VCaP (cell line): ENCODE measurements around the gene CDH3.

Experiments used
- H3K27ac ChIP-seq: fragments of 450-650 bp; 2 replicates; pipeline ENCODE4 v1.5.1; 2017
- TF ChIP-seq, protein P1 (sequence below): fragments of 450-650 bp; conservative IDR thresholded peaks from 2 replicates; pipeline ENCODE4 v1.5.1; 2017; ENCODE audit warnings: mild to moderate bottlenecking, moderate library complexity

CDH3 gene

DNA sequence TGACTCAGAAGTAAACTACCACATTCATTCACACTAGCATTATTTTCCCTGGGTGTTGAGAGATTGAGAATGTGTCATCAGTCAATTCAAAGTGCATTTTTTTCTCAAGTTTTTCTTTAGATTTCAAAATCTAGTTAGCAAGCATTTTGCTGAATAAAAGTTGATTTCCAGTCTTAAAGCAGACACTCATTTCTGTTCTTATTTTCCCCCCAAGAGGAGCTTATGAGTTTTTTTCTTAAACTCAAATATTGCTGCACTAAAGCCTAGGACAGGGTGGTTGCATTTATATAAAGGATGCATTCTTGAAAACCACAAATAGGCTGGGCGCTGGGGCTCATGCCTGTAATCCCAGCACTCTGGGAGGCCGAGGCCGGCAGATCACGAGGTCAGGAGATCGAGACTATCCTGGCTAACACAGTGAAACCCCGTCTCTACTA is 15.3 kb downstream of the CDH3 start:
- H3K27ac ChIP-seq = no peak overlapping the region
- TF ChIP-seq, protein P1, sequence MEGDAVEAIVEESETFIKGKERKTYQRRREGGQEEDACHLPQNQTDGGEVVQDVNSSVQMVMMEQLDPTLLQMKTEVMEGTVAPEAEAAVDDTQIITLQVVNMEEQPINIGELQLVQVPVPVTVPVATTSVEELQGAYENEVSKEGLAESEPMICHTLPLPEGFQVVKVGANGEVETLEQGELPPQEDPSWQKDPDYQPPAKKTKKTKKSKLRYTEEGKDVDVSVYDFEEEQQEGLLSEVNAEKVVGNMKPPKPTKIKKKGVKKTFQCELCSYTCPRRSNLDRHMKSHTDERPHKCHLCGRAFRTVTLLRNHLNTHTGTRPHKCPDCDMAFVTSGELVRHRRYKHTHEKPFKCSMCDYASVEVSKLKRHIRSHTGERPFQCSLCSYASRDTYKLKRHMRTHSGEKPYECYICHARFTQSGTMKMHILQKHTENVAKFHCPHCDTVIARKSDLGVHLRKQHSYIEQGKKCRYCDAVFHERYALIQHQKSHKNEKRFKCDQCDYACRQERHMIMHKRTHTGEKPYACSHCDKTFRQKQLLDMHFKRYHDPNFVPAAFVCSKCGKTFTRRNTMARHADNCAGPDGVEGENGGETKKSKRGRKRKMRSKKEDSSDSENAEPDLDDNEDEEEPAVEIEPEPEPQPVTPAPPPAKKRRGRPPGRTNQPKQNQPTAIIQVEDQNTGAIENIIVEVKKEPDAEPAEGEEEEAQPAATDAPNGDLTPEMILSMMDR = no peak

DNA sequence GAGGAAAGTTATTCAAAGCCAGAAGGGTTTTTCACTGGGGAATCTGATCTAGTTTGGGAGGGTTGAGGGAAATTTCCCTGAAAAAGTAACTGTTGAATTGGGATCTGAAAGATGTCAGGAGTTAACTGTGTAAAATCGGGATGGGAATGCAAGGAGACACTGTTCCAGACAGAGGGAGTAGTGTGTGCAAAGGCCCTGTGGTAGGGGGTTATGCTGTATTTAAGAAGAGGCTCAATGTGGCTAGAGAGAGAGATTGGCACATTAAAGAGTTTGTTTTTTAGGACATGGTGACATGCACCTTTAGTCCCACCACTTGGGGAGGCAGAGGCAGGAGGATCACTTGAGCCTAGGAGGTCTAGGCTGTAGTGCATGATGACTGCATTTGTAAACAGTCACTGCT is 16.9 kb downstream of the CDH3 start:
- H3K27ac ChIP-seq = no peak overlapping the region
- TF ChIP-seq, protein P1 = no peak

DNA sequence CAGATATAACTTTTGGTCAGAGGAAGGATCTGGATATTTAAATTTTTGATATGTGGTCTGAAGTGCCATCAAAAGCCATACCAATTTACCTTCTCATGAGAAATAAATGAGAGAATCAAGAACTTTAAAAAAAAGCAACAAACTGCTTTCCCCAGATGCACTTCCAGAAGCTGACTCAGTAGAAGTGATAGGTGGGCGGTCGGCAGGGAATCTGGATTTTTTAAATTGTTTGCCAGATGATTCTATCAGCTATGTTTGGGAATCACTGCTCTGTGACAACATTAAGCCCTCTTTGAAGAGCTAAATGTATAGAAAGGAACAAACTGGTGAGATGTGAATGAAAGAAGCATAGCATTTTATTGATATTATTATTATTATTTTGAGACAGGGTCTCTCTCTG is 19.2 kb downstream of the CDH3 start:
- TF ChIP-seq, protein P1 = no peak
- H3K27ac ChIP-seq = no peak overlapping the region

DNA sequence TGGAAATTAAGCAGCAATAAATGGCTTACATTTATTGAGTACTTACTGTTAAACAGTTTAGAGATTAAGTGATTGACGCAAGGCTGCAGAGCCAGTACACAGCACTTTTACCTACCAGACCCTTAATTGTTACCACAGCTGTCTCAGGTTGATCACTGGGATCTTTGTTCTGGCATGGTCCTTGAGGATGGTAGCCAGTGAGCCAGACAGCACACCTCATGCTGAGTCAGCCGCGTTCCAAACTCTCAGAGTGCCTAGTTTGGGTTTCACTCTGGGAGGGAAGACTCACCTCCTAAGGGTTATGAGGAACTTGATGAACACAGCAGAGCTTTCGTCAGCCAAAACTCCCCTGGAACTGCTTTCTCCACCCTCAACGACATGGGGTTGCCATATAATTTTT is 20.4 kb downstream of the CDH3 start:
- no peak overlapping the region for H3K27ac ChIP-seq
- TF ChIP-seq, protein P1 = no peak

DNA sequence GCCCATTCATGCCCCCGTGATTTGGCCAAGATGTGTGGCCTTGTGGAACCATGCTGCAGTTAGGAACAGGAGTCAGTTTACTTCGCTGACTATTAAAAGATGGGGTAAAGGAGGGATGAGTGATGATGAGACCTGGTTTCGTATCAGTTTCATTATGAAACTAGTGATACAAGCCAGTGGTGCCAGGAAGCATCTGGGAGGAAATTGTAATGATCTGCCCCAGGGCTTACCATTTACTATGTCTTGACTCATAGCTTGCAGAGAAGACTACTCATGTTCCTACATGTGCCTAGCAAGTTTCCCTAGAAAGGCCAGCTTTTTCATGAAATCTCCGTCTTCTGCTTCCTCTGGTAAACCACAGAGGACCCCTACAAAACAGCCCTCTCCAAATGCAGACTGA is 23.2 kb downstream of the CDH3 start:
- TF ChIP-seq, protein P1 = no peak
- no peak overlapping the region for H3K27ac ChIP-seq

DNA sequence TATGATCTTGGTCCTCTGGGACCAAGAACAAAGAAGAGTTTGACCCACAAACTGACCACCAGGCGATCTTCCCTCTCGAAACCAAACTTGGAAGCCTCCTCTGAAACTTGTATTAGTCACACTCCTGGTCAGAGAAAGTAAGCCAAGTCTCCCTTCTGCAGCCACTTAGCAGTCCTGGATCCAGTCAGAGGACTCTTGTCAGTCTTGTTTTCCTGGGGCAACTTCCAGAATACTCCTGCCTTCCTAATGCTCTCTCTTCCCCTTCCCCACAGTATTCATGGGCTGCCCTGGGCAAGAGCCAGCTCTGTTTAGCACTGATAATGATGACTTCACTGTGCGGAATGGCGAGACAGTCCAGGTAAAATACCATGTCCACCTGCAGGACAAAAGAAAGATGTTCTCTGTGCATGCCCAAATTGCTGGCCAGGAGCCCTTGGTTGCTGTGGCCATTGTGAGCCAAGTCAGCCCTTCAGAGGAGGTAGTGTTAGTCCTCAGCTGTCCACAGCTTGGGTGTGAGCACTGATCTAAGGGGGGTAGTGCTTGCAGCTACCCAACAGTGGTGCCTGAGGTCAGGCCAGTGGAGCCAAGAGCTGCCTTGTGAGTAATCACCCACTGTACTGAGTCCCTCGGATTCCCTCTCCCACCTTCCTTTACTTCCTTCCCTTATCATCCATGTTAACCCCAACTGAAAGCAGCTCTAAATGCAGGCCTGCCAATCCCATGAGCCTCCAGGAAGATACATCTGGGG is 31.2 kb downstream of the CDH3 start:
- H3K27ac ChIP-seq = no peak overlapping the region
- TF ChIP-seq, protein P1 = no peak

DNA sequence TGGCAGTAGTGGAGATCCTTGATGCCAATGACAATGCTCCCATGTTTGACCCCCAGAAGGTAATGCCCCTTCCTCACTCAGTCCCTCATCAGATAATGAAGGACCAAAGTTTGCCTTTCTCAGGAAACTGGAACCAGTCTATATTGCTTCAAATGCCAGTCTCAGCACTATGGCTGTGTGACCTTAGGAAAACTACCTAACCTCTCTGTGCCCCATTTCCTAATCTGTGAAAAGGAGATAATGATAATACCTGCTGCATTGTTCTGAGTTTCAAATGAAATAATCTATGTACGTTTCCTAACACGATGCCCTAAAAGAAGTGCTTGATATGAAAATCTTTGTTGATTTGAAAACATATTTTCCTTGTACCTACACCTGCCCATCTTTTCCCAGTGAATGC is 35.9 kb downstream of the CDH3 start:
- no peak overlapping the region for H3K27ac ChIP-seq
- TF ChIP-seq, protein P1 = no peak
